Colonic mucosa (tissue), 4 donors: ENCODE data around the gene CDT1. TPM values are rescaled to one million over a fixed set of nuclear protein-coding genes. Genes with fewer than 3 reads are reported as not detected.

ENCODE experiments used
- DNase-seq: peaks from one replicate; pipeline ENCODE4 v3.0.0-alpha.2; 2020
- H3K27ac ChIP-seq: fragments of 200-600 bp; one replicate; pipeline ENCODE4 v1.8.0; 2021
- H3K27me3 ChIP-seq: fragments of 200-600 bp; one replicate; pipeline ENCODE4 v1.8.0; 2021
- H3K36me3 ChIP-seq: fragments of 200-600 bp; one replicate; pipeline ENCODE4 v1.8.0; 2021
- H3K4me1 ChIP-seq: fragments of 200-600 bp; one replicate; pipeline ENCODE4 v1.8.0; 2021; ENCODE audit warnings: mild to moderate bottlenecking
- H3K4me3 ChIP-seq: fragments of 200-600 bp; one replicate; pipeline ENCODE4 v1.8.0; 2021
- H3K9ac ChIP-seq, 2 donors: one replicate each; pipeline ENCODE4 v1.7.0; 2013; ENCODE audit warnings: control low read depth in 2 of 2, low read depth in 2 of 2, low read length in 2 of 2
- H3K9me3 ChIP-seq: fragments of 200-600 bp; one replicate; pipeline ENCODE4 v1.8.0; 2021
- intact Hi-C: fragments of 100-400 bp; cut with DNase I; formaldehyde crosslinking; loops from one replicate; pipeline ENCODE4 v1.14.1; 2022
- total RNA-seq, 2 donors: library from RNA; stranded (reverse); fragmentation: NEBNext Ultra II Directional in 1 of 2; extraction: Animal tissue kit (Norgen Biotek cat#: 25700) in 1 of 2; gene quantifications; one replicate each; pipeline ENCODE4 v1.2.1, GENCODE V29; 2021
- TF ChIP-seq, protein P1 (sequence below): fragments of 200-600 bp; IDR thresholded peaks from one replicate; pipeline ENCODE4 v1.8.0; 2022; ENCODE audit warnings: antibody characterized with exemption, mild to moderate bottlenecking
- donor health status: healthy.
- donor health status: DM: no; HTN: no; CAD: no.
- donor health status: DM: no; HTN: no; CAD: no.

CDT1 gene
- total RNA-seq, 2 donors from 2014 or later: 14.9 to 71.7 TPM

GRCh38 chr16:88855736-88856121, 52.1 kb downstream of the CDT1 start:
- no peak for DNase-seq
- Histone ChIP-seq H3K4me3 (peak overlapping the region; percentile 82), H3K36me3 (no peaks in the 10 kb centered on the region), H3K27ac (no peak overlapping the region), H3K4me1 (peaks cover 12% of the 10 kb centered on the region), H3K9ac (peak overlapping the region in 1 of 2 donors; percentile 62), H3K27me3 (no peaks in the 10 kb centered on the region), H3K9me3 (no peaks in the 10 kb centered on the region)
- TF ChIP-seq, protein P1, sequence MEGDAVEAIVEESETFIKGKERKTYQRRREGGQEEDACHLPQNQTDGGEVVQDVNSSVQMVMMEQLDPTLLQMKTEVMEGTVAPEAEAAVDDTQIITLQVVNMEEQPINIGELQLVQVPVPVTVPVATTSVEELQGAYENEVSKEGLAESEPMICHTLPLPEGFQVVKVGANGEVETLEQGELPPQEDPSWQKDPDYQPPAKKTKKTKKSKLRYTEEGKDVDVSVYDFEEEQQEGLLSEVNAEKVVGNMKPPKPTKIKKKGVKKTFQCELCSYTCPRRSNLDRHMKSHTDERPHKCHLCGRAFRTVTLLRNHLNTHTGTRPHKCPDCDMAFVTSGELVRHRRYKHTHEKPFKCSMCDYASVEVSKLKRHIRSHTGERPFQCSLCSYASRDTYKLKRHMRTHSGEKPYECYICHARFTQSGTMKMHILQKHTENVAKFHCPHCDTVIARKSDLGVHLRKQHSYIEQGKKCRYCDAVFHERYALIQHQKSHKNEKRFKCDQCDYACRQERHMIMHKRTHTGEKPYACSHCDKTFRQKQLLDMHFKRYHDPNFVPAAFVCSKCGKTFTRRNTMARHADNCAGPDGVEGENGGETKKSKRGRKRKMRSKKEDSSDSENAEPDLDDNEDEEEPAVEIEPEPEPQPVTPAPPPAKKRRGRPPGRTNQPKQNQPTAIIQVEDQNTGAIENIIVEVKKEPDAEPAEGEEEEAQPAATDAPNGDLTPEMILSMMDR: no peak
- intact Hi-C loops: loop anchor here (5.0 to 10.0 kb wide), 3 partner anchors 43 to 401 kb away; partner anchors contain the start of genes APRT, ZFPM1 and ZNF778

GRCh38 chr16:88856122-88856827, 52.7 kb downstream of the CDT1 start:
- Histone ChIP-seq H3K4me1 (peaks cover 12% of the 10 kb centered on the region), H3K27ac (no peak overlapping the region), H3K9me3 (no peaks in the 10 kb centered on the region), H3K27me3 (no peaks in the 10 kb centered on the region), H3K36me3 (no peaks in the 10 kb centered on the region), H3K4me3 (peak overlapping the region; percentile 82), H3K9ac (peak overlapping the region; percentile 62 to 76)
- intact Hi-C loops: loop anchor here (5.0 to 10.0 kb wide), 3 partner anchors 44 to 401 kb away; partner anchors contain the start of genes APRT, ZFPM1 and ZNF778
- no peak for DNase-seq
- TF ChIP-seq, protein P1: no peak

GRCh38 chr16:88856828-88857727, 53.5 kb downstream of the CDT1 start, which contains the start of the genes GALNS and TRAPPC2L:
Gene GALNS, minus strand, starts transcription at chr16:88856947. Its CDS starts 70 bp downstream, at chr16:88856877.
Gene TRAPPC2L, plus strand, starts transcription at chr16:88857127. Its CDS starts 24 bp downstream, at chr16:88857151.
- peak within 1 kb of the TSS; percentile 82 for H3K4me3 ChIP-seq
- H3K27me3 ChIP-seq: no peaks in the 10 kb centered on the region
- TF ChIP-seq, protein P1: no peak
- peak within 1 kb of the TSS; percentile 83 to 89 for H3K9ac ChIP-seq
- H3K4me1 ChIP-seq: peaks cover 12% of the 10 kb centered on the region
- intact Hi-C loops: loop anchor here (5.0 to 10.0 kb wide), 3 partner anchors 45 to 402 kb away; partner anchors contain the start of genes APRT, ZFPM1 and ZNF778
- peak; percentile 99 for DNase-seq
- H3K9me3 ChIP-seq: no peaks in the 10 kb centered on the region
- no peaks in the 10 kb centered on the region for H3K36me3 ChIP-seq
- peak within 1 kb of the TSS; percentile 49 for H3K27ac ChIP-seq

DNA sequence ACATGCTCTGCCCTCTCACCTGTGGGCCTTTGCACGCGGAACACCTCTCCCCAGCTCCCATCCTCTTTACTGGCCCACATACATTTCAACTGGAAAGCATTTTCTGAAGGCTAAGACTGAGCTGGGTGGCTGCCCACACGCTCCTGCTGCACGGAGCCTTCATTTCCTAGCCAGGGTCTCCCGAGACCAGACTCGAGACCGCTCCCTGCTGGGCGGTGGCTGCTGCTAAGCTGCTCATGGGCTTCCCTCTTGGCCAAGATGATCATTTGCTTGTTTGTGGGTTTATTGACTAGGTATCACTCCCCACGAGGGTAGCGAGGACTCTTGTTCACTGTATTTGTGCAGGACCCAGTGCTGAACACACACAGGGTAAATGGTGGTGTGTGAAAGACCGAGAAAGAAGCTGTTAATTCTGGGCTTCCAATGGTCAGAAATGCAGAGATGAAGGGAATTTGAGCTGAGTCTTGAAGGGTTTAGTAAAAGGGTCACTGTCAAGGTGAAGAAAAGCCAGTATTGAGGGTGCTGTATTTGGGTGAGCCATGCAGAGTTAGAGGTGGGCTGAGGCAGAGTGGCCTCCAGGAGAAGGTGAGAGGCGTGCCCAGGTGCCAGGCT, 54.2 kb downstream of the CDT1 start:
- peaks cover 12% of the 10 kb centered on the region for H3K4me1 ChIP-seq
- H3K4me3 ChIP-seq: peak overlapping the region; percentile 82
- no peaks in the 10 kb centered on the region for H3K9me3 ChIP-seq
- peak overlapping the region; percentile 83 to 89 for H3K9ac ChIP-seq
- peak overlapping the region; percentile 49 for H3K27ac ChIP-seq
- TF ChIP-seq, protein P1: peak; percentile 73
- H3K27me3 ChIP-seq: no peaks in the 10 kb centered on the region
- peak; percentile 87 for DNase-seq
- H3K36me3 ChIP-seq: no peaks in the 10 kb centered on the region
- intact Hi-C loops: loop anchor here (5.0 to 10.0 kb wide), 3 partner anchors 46 to 403 kb away; partner anchors contain the start of genes APRT, ZFPM1 and ZNF778

Other genes starting within 250 kb of the CDT1 start
- 10 to 100 TPM; 31.9 to 66.3 TPM for gene ZC3H18, start 233.4 kb upstream of the CDT1 start, total RNA-seq
- gene IL17C, start 165.2 kb upstream of the CDT1 start, total RNA-seq: not detected
- gene CYBA, start 152.7 kb upstream of the CDT1 start, total RNA-seq: 100 to 1,000 TPM; 368 to 389 TPM
- gene MVD, start 140.7 kb upstream of the CDT1 start, total RNA-seq: 100 to 1,000 TPM in 1 of 2 donors, 10 to 100 TPM in 1; 86.2 to 132 TPM
- gene SNAI3, start 117.3 kb upstream of the CDT1 start, total RNA-seq: under 1 TPM; 0.25 to 0.40 TPM
- gene RNF166, start 97.4 kb upstream of the CDT1 start, total RNA-seq: 1 to 10 TPM; 9.2 to 9.3 TPM
- gene CTU2, start 97.3 kb upstream of the CDT1 start, total RNA-seq: 10 to 100 TPM in 1 of 2 donors, 1 to 10 TPM in 1; 7.8 to 23.1 TPM
- gene PIEZO1, start 18.6 kb upstream of the CDT1 start, total RNA-seq: 100 to 1,000 TPM; 104 to 118 TPM
- gene APRT, start 8.1 kb downstream of the CDT1 start, total RNA-seq: 100 to 1,000 TPM; 103 to 273 TPM
- gene GALNS, start 53.2 kb downstream of the CDT1 start, total RNA-seq: 10 to 100 TPM; 22.8 to 44.5 TPM
- gene TRAPPC2L, start 53.3 kb downstream of the CDT1 start, total RNA-seq: 10 to 100 TPM; 33.8 to 57.3 TPM
- not detected for gene PABPN1L, start 62.9 kb downstream of the CDT1 start, total RNA-seq
- gene CBFA2T3, start 173.4 kb downstream of the CDT1 start, total RNA-seq: 10 to 100 TPM; 10.1 to 10.5 TPM